Transverse colon (tissue), 4 donors: Measurements from ENCODE around the gene U2AF2.

Experiments
- CTCF ChIP-seq, 5 experiments: fragments of 200-600 bp in 3 of 5; fragments of 450-650 bp in 2 of 5; sonication (generic) in 3 of 5; IDR thresholded peaks; 1 replicate in 2 of 5; 2 replicates in 3 of 5; pipeline ENCODE4 v1.5.1; 2016 to 2017; ENCODE audit warnings: antibody characterized with exemption in 5 of 5, inconsistent platforms in 3 of 5, mild to moderate bottlenecking in 2 of 5, moderate library complexity in 1 of 5
- EP300 ChIP-seq: sonication (generic); formaldehyde crosslinking; IDR thresholded peaks from one replicate; pipeline ENCODE4 v1.6.1; 2017; ENCODE audit warnings: antibody characterized with exemption, low read depth
- POLR2A ChIP-seq: fragments of 450-650 bp; IDR thresholded peaks from one replicate; pipeline ENCODE4 v1.6.1; 2016; ENCODE audit warnings: antibody characterized with exemption, mild to moderate bottlenecking, moderate library complexity
- POLR2AphosphoS5 ChIP-seq, 3 donors: sonication (generic); formaldehyde crosslinking; IDR thresholded peaks; one replicate each; pipeline ENCODE4 v1.6.1; 2016; ENCODE audit warnings: antibody characterized with exemption in 3 of 3

- TF ChIP-seq POLR2A (peak; percentile 67), EP300 (no peak), CTCF (IDR thresholded peaks at IDR 0.05) (no peak), POLR2AphosphoS5 (IDR thresholded peaks at IDR 0.05) (peak in 2 of 3 donors; percentile 34 to 36)
Observed at GRCh38 chr19:55683449-55684261, 28.8 kb downstream of the U2AF2 start.
